ENCODE results near the gene RIN3.

DNA sequence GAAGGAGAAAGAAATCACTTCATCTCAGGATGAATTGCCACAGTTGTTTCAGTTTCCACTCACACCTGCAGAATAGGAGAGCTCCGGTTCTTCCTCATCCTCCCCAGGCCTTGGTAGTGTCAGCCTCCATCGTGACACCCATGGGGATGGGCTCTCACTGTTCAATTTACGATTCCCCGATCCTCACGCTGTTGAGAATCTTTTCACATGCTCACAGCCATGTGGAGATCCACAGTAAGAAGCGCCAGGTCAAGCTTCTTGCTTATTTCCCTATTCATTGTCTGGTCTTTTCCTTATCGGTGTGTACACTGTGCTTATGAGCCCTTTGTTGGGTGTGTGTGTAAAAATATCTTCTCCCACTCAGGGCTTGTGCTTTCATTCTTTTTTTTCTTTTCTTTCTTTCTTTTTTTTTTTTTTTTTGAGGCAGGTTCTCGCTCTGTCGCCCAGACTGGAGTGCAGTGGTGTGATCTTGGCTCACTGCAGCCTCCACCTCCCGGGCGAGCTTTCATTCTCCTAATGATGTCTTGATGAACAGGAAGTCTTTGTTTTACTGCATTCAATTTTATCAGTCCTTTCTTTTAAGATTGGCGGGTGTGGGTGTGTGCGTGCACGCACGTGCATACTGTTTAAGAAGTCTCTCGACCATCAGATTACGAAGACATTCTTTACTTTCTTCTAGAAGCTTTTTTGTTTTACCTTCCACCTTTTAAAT, 21.5 kb downstream of the RIN3 start:
- TF ChIP-seq, protein P1, sequence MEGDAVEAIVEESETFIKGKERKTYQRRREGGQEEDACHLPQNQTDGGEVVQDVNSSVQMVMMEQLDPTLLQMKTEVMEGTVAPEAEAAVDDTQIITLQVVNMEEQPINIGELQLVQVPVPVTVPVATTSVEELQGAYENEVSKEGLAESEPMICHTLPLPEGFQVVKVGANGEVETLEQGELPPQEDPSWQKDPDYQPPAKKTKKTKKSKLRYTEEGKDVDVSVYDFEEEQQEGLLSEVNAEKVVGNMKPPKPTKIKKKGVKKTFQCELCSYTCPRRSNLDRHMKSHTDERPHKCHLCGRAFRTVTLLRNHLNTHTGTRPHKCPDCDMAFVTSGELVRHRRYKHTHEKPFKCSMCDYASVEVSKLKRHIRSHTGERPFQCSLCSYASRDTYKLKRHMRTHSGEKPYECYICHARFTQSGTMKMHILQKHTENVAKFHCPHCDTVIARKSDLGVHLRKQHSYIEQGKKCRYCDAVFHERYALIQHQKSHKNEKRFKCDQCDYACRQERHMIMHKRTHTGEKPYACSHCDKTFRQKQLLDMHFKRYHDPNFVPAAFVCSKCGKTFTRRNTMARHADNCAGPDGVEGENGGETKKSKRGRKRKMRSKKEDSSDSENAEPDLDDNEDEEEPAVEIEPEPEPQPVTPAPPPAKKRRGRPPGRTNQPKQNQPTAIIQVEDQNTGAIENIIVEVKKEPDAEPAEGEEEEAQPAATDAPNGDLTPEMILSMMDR (conservative IDR thresholded peaks at IDR 0.05) = no peak
- no peak for TF ChIP-seq EZH2 (IDR thresholded peaks at IDR 0.05; ENCODE audit: low read depth)
